ENCODE data around the gene MAD1L1.

Gene MAD1L1

GRCh38 chr7:2054927-2055326 is 177.8 kb downstream of the MAD1L1 start:
- Histone ChIP-seq H3K27me3 (ENCODE audit: insufficient read depth, low read depth) (no peaks in the 10 kb centered on the region), H3K79me2 (ENCODE audit: insufficient read depth, low read depth) (no peaks in the 10 kb centered on the region), H3K4me3 (IDR thresholded peaks at IDR 0.05; ENCODE audit: insufficient read depth, low read depth, low read length) (no peak overlapping the region), H3K4me2 (no peak overlapping the region), H4K20me1 (ENCODE audit: insufficient read depth) (no peaks in the 10 kb centered on the region), H2AFZ (ENCODE audit: low read depth) (no peak overlapping the region), H3K4me1 (ENCODE audit: low read depth, poor library complexity, severe bottlenecking) (no peaks in the 10 kb centered on the region), H3K36me3 (ENCODE audit: insufficient read depth) (no peaks in the 10 kb centered on the region), H3K9ac (no peak overlapping the region), H3K27ac (no peak overlapping the region)
- no peak for TF ChIP-seq CTCF (conservative IDR thresholded peaks at IDR 0.05; ENCODE audit: low read depth, low read length)

- Histone ChIP-seq H3K4me3 (IDR thresholded peaks at IDR 0.05; ENCODE audit: insufficient read depth, low read depth, low read length) (no peak overlapping the region), H3K4me2 (no peak overlapping the region)
These were observed 179.3 kb downstream of the MAD1L1 start for GRCh38 chr7:2053395-2053794.

GRCh38 chr7:2052657-2053048 is 180.1 kb downstream of the MAD1L1 start:
- Histone ChIP-seq H3K27me3 (ENCODE audit: insufficient read depth, low read depth) (no peaks in the 10 kb centered on the region), H3K4me3 (IDR thresholded peaks at IDR 0.05; ENCODE audit: insufficient read depth, low read depth, low read length) (no peak overlapping the region), H3K4me1 (ENCODE audit: low read depth, poor library complexity, severe bottlenecking) (no peaks in the 10 kb centered on the region), H3K9ac (no peak overlapping the region), H2AFZ (ENCODE audit: low read depth) (no peak overlapping the region), H3K4me2 (no peak overlapping the region), H3K27ac (no peak overlapping the region), H3K79me2 (ENCODE audit: insufficient read depth, low read depth) (no peaks in the 10 kb centered on the region), H3K36me3 (ENCODE audit: insufficient read depth) (no peaks in the 10 kb centered on the region), H4K20me1 (ENCODE audit: insufficient read depth) (no peaks in the 10 kb centered on the region)
- no peak for TF ChIP-seq CTCF (conservative IDR thresholded peaks at IDR 0.05; ENCODE audit: low read depth, low read length)

More at GRCh38 chr7:2053395-2053794, 179.3 kb downstream of the MAD1L1 start:
- Histone ChIP-seq H3K4me1 (ENCODE audit: low read depth, poor library complexity, severe bottlenecking) (no peaks in the 10 kb centered on the region), H2AFZ (ENCODE audit: low read depth) (no peak overlapping the region), H3K27ac (no peak overlapping the region), H4K20me1 (ENCODE audit: insufficient read depth) (no peaks in the 10 kb centered on the region), H3K36me3 (ENCODE audit: insufficient read depth) (no peaks in the 10 kb centered on the region), H3K9ac (no peak overlapping the region), H3K79me2 (ENCODE audit: insufficient read depth, low read depth) (no peaks in the 10 kb centered on the region), H3K27me3 (ENCODE audit: insufficient read depth, low read depth) (no peaks in the 10 kb centered on the region)
- TF ChIP-seq CTCF (conservative IDR thresholded peaks at IDR 0.05; ENCODE audit: low read depth, low read length), result no peak

- H3K9ac ChIP-seq, result no peak overlapping the region
- no peak overlapping the region for H3K4me2 ChIP-seq
- H3K27ac ChIP-seq, result no peak overlapping the region
- no peak overlapping the region for H2AFZ ChIP-seq (ENCODE audit: low read depth)
- H3K27me3 ChIP-seq (ENCODE audit: insufficient read depth, low read depth), result no peaks in the 10 kb centered on the region
- H4K20me1 ChIP-seq (ENCODE audit: insufficient read depth), result no peaks in the 10 kb centered on the region
- no peak overlapping the region for H3K4me3 ChIP-seq (IDR thresholded peaks at IDR 0.05; ENCODE audit: insufficient read depth, low read depth, low read length)
- H3K79me2 ChIP-seq (ENCODE audit: insufficient read depth, low read depth), result no peaks in the 10 kb centered on the region
- no peaks in the 10 kb centered on the region for H3K36me3 ChIP-seq (ENCODE audit: insufficient read depth)
- no peak for TF ChIP-seq CTCF (conservative IDR thresholded peaks at IDR 0.05; ENCODE audit: low read depth, low read length)
- H3K4me1 ChIP-seq (ENCODE audit: low read depth, poor library complexity, severe bottlenecking), result no peaks in the 10 kb centered on the region
These were observed 180.8 kb downstream of the MAD1L1 start for GRCh38 chr7:2051707-2052656.
